Upper lobe of left lung (tissue), 4 donors: ENCODE measurements around the gene TSC22D2.

Experiments used
- CTCF ChIP-seq, 6 experiments: fragments of 450-650 bp in 4 of 6; fragments of 200-600 bp in 2 of 6; sonication (generic) in 2 of 6; IDR thresholded peaks; one replicate each; pipeline ENCODE4 v1.5.1; 2016 to 2019; ENCODE audit warnings: antibody characterized with exemption in 6 of 6
- EP300 ChIP-seq, 4 donors: sonication (generic); formaldehyde crosslinking; IDR thresholded peaks; one replicate each; pipeline ENCODE4 v1.5.1; 2017; ENCODE audit warnings: antibody characterized with exemption in 4 of 4, control low read depth in 2 of 4
- POLR2A ChIP-seq, 4 donors: fragments of 450-650 bp; IDR thresholded peaks; one replicate each; pipeline ENCODE4 v1.5.1; 2016 to 2017; ENCODE audit warnings: antibody characterized with exemption in 4 of 4, mild to moderate bottlenecking in 2 of 4
- POLR2AphosphoS5 ChIP-seq, 2 donors: sonication (generic); formaldehyde crosslinking; IDR thresholded peaks; one replicate each; pipeline ENCODE4 v1.5.1; 2017; ENCODE audit warnings: antibody characterized with exemption in 2 of 2

GRCh38 chr3:150410311-150411105 lies 2.4 kb downstream of the TSC22D2 start:
- TF ChIP-seq POLR2A (IDR thresholded peaks at IDR 0.05), result no peak
- peak in 1 of 6 experiments; percentile 23 for TF ChIP-seq CTCF (IDR thresholded peaks at IDR 0.05)
- TF ChIP-seq POLR2AphosphoS5 (IDR thresholded peaks at IDR 0.05), result no peak
- TF ChIP-seq EP300 (IDR thresholded peaks at IDR 0.05), result no peak
